NCI-H1436 treated with DMSO at 0.1 percent for 48 hours (cell line): Measurements from ENCODE around the gene DDIT3.

Experiments
- DNase-seq: peaks from one replicate; lab custom pipeline; 2025; lab: John Stamatoyannopoulos, UW

Gene DDIT3

DNA sequence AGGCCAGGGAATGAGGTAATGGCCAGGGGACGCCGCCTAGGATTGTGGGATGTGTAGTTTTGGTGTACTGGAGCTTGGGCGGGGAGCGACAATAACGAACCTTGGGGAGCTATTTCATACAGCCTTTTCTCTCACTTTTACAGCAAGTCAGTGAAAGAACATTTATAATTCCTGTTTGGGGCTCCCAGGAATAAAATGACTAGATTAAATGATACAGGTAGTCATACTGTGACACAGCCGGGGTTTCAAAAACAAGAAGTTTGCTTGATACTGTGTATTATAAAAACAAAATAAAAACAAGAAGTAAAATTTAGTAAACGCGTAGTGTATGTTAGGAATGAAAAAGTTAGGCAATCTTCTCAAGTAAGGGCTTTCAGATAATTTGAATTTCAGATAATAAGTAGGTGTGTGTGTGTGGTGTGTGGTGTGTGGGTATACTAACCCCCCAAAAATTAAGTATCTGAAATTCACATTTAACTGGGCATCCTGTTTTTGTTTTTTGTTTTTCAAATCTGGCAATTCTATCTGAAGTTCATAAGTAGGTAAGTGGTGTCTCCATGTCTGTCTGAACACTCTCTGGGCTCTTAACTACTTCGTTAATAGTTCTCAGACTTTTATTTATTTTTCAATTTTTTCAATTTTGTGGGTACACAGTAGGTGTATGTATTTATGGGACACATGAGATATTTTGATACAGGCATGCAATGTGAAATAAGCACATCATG, 27.1 kb upstream of the DDIT3 start:
- no peak for DNase-seq

DNA sequence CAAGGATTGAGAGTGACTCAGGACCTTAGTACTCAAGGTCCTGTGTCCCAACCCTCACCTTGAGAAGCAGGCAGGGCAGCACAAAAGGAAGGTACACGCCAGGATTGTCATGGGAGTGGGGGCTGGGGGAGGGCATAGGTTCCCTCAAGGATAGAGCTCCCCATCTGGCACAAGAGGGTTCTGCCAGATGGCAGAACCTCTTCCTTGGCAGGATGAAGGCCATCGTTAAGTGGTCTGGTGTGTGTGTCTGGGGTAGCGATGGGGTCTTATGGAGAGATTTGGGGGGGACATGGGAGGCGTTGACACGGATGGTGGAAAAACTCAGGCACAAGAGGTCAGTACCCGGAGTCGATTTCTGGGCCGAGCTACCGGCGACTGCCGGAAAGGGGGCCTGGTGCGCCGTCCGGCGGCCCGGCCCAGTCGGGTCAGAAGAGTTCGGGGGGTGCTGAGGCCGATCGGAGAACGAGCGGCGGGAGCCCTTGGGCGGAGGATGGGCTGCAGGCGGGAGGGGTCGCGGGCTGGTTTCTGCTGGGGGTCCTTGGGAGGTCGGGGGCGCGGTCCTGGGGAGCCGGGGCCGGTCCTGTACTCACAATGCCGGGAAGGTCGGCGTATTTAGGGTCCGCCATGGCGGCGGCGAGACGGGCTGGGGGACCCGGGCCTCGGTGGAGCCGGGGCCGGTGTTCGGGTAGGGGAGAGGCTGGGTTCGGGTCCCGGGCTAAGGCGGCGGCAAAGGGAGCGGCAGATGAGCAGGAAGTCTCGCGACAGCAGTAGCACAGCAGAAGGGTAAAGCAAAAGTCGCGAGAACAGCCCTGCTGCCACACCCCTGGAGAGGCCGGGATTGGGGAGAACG, 26.3 kb upstream of the DDIT3 start, which contains the start of gene DCTN2:
Gene DCTN2, minus strand, starts transcription at position 755 of the 850 bp plus-strand sequence. Its CDS starts 129 bp downstream, at position 626.
- peak; percentile 91 for DNase-seq

DNA sequence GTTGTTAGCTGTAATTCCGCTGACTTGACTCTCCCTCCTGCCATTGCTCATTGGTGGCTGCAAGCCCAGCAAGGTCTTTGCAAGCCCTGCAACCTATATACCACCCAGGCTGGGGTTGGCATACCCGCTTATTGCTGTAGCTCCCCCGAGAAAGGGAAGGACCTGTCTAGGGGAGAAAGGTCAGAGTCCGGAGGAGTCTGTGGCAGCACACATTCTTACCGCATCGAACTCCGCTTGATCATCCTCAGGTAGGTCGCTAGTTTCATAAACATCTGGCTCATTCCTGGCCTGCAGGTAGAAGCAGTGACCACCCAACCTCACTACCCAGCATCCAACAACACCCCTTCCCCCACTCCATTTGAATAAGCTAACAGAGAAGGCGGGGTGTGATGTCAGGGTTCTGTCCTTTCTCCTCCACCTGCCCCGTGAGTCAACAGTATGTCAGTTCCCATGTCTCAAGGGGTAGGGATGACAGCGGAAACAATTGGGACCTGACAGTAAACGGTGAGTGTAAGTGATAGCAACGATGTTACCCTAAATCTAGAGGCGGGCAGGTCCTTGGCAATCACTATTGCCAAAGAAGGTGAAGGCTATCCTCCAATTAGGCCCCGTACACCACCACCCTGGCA, 25.6 kb upstream of the DDIT3 start:
- no peak for DNase-seq

GRCh38 chr12:57543581-57543980, 23.3 kb upstream of the DDIT3 start:
- DNase-seq = no peak

DNA sequence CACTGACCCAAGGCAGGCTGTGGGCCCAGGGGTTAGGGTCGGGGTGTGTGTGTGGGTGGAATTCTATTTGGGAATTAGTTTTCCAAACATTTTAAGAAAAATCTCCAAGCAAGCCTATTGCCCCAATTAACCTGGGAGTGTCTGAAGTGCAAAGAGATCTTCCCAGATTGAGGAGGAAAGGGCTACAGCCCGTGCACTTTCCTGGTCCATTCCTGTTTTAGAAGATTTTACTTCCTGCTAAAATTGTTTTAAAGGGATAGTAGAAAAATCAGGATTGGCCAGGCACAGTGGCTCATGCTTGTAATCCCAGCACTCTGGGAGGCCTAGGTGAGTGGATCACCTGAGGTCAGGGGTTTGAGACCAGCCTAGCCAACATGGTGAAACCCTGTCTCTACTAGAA, 21.4 kb upstream of the DDIT3 start:
- no peak for DNase-seq

DNA sequence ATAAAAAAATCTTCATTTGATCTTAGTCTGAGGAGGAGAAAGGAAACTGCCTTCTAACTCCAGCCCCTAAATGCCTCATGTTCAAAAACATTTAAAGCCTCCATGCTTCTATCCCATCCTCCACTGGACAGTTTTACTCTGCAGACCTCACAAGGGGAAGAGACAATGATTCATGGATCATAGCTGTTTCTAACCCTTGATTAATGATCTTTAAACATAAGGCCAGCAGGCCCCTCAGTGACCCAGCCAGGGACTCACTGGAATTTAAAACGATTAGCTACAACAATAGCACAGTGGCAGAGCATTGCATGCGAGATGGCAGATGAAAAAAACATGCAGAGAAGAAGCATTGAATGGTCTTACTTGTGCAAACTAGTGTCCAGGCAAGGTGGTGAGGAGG, 20.7 kb upstream of the DDIT3 start:
- no peak for DNase-seq

GRCh38 chr12:57539134-57539768, 18.9 kb upstream of the DDIT3 start:
- no peak for DNase-seq

- DNase-seq = no peak
These were observed 16.3 kb upstream of the DDIT3 start for GRCh38 chr12:57536597-57536942.

DNA sequence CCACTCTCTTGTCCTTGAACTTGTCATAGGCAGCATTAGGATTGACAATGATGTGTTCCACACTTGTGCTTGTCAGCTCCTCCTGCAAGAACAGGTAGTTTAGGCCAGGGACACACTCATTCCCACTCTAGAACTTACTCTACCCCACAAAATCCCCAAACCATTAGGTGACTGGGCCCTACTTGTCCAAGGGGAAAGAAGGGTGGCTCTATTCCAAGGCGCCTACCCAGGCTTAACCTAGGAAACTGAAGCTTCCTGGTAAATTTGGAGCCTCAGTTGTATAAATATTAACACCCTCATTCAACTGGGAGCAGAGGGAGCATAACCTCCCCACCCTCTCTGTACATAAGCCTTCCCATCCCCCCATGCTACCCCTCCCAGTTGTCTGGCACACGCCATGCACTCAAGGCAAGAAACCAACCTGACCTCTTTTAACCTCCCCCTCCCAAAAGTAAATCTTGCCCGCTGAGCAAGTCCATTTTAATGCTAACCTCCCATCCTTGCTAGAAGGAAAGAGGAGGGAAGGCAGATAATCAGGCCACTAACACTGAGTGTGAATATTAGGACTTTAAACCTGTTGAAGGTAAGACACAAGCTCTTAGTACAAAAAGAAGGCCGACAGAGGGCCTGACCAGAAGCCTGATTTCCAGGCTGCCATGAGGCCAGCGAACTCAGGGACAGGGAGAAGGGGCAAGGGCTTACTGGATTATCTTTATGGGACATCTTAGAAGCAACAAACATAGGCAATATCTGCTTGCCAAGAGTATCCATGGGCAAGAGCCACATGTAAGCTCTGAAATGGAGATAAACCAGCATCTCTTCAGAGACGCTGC, 15.7 kb upstream of the DDIT3 start:
- DNase-seq = no peak

- no peak for DNase-seq
These were observed 14.8 kb upstream of the DDIT3 start for GRCh38 chr12:57534991-57535543.

DNA sequence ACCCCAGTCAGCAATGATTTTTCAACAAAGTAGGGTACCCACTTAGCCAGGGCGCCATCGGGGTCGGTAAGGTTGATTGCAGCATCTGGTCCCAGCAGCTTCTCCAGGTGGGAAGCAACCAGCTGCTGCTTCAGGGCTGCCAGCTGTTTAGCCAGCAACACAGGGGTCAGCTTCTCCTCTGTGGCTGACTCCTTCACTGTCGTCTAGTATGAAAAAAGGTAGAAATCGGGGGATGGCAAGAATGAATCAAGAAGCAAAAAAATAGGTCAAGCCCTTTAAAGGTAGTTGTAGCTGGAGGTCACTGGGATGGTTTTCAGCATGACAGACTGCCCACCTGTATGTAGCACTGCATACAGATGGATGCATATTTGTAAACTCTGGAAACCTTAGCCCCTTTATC, 13.9 kb upstream of the DDIT3 start:
- DNase-seq = no peak

DNA sequence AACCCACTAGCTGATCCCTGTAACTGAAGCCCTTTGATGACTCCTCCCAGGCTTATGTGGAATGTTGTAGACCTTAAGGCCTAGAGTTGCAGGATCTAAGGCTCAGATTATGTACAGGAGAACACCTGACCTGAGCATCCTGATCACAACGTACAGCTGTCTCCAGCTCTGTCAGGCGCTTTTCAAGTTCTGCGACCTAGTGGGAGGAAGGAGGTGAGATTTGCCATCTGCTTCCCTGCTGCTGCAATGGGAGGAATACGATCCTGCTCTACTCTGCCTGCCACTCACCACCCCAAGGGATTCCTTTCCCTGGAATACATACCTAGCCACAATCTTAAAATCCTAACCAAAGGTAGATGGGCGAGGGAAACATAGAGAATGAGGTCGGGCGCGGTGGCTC, 12.8 kb upstream of the DDIT3 start:
- no peak for DNase-seq

GRCh38 chr12:57531836-57532235, 11.5 kb upstream of the DDIT3 start:
- no peak for DNase-seq

GRCh38 chr12:57530396-57531142, 10.3 kb upstream of the DDIT3 start:
- no peak for DNase-seq

GRCh38 chr12:57529831-57530230, 9.5 kb upstream of the DDIT3 start:
- DNase-seq = no peak

- DNase-seq = no peak
These were observed 8.7 kb upstream of the DDIT3 start for GRCh38 chr12:57528831-57529555.

- DNase-seq = no peak
These were observed 7.9 kb upstream of the DDIT3 start for GRCh38 chr12:57528176-57528575.

DNA sequence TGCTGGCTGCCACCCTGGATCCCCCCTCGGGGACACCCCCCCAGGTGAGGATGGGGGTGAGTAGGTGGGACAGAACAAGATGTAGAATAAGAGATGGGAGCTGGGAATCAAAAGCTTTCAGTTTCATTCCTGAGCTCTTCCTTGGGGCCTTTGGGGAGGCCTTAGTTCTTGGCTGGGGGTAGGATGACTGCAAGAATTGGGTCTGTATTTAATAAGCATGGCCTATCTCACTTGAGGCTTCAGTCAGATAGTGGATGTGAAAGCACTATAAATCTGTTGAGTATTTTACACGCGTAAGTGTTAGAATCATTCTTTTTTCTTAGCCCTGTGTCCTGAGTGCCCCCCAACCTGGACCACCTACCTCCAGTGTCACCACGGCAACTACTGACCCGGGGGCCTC, 6.9 kb upstream of the DDIT3 start:
- no peak for DNase-seq

GRCh38 chr12:57526477-57527126, 6.3 kb upstream of the DDIT3 start:
- DNase-seq = no peak
